ENCODE data around the gene TMC7. TPM values are rescaled to one million over a fixed set of nuclear protein-coding genes. Genes with fewer than 3 reads are reported as not detected.
"Not testable (repeated sequence)": the region's sequence is repeated elsewhere in the genome, so short reads cannot be mapped to it uniquely, and the experiment has no call there.

TMC7 gene
- total and polyA plus RNA-seq, 4 donors = 0.06 to 0.42 (median 0.09) TPM

DNA sequence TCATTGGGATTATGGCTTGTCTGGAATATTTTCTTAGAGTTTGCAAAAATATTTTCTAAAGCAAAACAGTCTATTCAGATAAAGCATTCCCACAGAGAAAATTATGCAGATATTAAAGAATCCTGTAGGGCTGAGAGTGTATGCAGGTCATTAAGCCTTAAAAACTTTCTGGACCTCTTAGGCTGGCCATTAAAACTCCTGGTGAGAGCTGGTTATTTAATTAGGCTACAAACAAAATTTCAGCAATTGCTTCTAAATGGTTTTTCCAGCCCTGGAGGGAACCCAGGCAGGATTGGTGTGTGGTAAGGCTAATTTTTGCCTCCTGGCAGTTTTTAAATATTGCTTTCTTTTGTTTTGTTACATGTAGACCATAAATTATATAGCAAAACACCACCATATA, 30.2 kb upstream of the TMC7 start:
- DNase-seq (ENCODE audit: low spot score) = no peak
- Histone ChIP-seq H3K9me3 (ENCODE audit: control insufficient read depth in 4 of 4, low read length in 3 of 4) (no peaks in the 10 kb centered on the region), H3K9ac (ENCODE audit: low read depth in 1 of 2, low read length in 2 of 2) (no peak overlapping the region), H3K4me3 (ENCODE audit: low read depth in 1 of 3, low read length in 3 of 3) (no peak overlapping the region), H3K27me3 (ENCODE audit: control insufficient read depth in 4 of 4, insufficient read depth in 4 of 4, low read length in 3 of 4) (no peaks in the 10 kb centered on the region), H3K27ac (ENCODE audit: low read depth in 1 of 2, low read length in 2 of 2) (no peak overlapping the region), H3K36me3 (ENCODE audit: control insufficient read depth in 4 of 4, insufficient read depth in 3 of 4, low read depth in 1 of 4, low read length in 3 of 4) (no peaks in the 10 kb centered on the region), H3K4me1 (ENCODE audit: control insufficient read depth in 4 of 4, insufficient read depth in 4 of 4, low read length in 3 of 4) (no peaks in the 10 kb centered on the region)
- TF ChIP-seq, protein P1, sequence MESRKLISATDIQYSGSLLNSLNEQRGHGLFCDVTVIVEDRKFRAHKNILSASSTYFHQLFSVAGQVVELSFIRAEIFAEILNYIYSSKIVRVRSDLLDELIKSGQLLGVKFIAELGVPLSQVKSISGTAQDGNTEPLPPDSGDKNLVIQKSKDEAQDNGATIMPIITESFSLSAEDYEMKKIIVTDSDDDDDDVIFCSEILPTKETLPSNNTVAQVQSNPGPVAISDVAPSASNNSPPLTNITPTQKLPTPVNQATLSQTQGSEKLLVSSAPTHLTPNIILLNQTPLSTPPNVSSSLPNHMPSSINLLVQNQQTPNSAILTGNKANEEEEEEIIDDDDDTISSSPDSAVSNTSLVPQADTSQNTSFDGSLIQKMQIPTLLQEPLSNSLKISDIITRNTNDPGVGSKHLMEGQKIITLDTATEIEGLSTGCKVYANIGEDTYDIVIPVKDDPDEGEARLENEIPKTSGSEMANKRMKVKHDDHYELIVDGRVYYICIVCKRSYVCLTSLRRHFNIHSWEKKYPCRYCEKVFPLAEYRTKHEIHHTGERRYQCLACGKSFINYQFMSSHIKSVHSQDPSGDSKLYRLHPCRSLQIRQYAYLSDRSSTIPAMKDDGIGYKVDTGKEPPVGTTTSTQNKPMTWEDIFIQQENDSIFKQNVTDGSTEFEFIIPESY (IDR thresholded peaks at IDR 0.05) = no peak
- no peak for TF ChIP-seq HNF4A (conservative IDR thresholded peaks at IDR 0.05)
- TF ChIP-seq, protein P2, sequence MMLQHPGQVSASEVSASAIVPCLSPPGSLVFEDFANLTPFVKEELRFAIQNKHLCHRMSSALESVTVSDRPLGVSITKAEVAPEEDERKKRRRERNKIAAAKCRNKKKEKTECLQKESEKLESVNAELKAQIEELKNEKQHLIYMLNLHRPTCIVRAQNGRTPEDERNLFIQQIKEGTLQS (IDR thresholded peaks at IDR 0.05) = no peak
- no peak for TF ChIP-seq EGR1 (IDR thresholded peaks at IDR 0.05; ENCODE audit: low read depth in 2 of 2)
- TF ChIP-seq SP1 (IDR thresholded peaks at IDR 0.05) = no peak
- no peak for TF ChIP-seq YY1 (IDR thresholded peaks at IDR 0.05)
- TF ChIP-seq JUND (IDR thresholded peaks at IDR 0.05) = no peak
- TF ChIP-seq TAF1 (conservative IDR thresholded peaks at IDR 0.05) = no peak
- no peak for TF ChIP-seq RXRA (IDR thresholded peaks at IDR 0.05)
- TF ChIP-seq FOXA2 (IDR thresholded peaks at IDR 0.05) = no peak
- TF ChIP-seq, protein P3, sequence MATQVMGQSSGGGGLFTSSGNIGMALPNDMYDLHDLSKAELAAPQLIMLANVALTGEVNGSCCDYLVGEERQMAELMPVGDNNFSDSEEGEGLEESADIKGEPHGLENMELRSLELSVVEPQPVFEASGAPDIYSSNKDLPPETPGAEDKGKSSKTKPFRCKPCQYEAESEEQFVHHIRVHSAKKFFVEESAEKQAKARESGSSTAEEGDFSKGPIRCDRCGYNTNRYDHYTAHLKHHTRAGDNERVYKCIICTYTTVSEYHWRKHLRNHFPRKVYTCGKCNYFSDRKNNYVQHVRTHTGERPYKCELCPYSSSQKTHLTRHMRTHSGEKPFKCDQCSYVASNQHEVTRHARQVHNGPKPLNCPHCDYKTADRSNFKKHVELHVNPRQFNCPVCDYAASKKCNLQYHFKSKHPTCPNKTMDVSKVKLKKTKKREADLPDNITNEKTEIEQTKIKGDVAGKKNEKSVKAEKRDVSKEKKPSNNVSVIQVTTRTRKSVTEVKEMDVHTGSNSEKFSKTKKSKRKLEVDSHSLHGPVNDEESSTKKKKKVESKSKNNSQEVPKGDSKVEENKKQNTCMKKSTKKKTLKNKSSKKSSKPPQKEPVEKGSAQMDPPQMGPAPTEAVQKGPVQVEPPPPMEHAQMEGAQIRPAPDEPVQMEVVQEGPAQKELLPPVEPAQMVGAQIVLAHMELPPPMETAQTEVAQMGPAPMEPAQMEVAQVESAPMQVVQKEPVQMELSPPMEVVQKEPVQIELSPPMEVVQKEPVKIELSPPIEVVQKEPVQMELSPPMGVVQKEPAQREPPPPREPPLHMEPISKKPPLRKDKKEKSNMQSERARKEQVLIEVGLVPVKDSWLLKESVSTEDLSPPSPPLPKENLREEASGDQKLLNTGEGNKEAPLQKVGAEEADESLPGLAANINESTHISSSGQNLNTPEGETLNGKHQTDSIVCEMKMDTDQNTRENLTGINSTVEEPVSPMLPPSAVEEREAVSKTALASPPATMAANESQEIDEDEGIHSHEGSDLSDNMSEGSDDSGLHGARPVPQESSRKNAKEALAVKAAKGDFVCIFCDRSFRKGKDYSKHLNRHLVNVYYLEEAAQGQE (IDR thresholded peaks at IDR 0.05) = no peak

DNA sequence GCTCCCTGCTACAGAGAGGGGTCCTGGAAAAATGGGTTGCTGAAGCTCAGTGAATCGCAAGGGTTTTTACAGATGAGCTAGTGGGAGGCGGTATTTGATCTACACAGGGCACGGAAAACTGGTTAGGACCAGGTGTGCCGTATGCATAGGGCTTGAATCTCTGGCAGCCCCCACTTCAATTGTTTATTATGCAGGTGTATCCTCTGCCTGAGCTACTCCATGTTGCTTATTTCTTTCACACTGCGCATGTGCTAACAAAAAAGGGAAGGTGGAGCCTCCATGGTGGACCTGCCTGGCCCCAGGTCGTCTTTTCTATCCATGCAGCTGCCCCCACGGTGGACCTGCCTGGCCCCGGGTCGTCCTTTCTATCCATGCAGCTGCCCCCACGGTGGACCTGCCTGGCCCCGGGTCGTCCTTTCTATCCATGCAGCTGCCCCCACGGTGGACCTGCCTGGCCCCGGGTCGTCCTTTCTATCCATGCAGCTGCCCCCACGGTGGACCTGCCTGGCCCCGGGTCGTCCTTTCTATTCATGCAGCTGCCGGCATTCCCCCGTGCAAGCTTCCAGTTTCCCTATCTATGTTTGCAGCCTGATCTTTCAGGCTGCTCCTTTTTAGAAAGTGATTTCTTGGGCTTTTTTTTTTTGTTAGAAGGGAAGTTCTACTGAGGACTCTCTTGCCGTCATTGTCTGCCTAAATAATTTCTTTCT, 27.7 kb upstream of the TMC7 start:
- H3K27ac ChIP-seq (ENCODE audit: low read depth in 1 of 2, low read length in 2 of 2); H3K9me3 ChIP-seq (ENCODE audit: control insufficient read depth in 4 of 4, low read length in 3 of 4); H3K9ac ChIP-seq (ENCODE audit: low read depth in 1 of 2, low read length in 2 of 2); DNase-seq (ENCODE audit: low spot score); H3K36me3 ChIP-seq (ENCODE audit: control insufficient read depth in 4 of 4, insufficient read depth in 3 of 4, low read depth in 1 of 4, low read length in 3 of 4); H3K27me3 ChIP-seq (ENCODE audit: control insufficient read depth in 4 of 4, insufficient read depth in 4 of 4, low read length in 3 of 4); H3K4me1 ChIP-seq (ENCODE audit: control insufficient read depth in 4 of 4, insufficient read depth in 4 of 4, low read length in 3 of 4); H3K4me3 ChIP-seq (ENCODE audit: low read depth in 1 of 3, low read length in 3 of 3): not testable (repeated sequence)
- 50% methylated on average over 18 of the region's 21 CpGs for WGBS

DNA sequence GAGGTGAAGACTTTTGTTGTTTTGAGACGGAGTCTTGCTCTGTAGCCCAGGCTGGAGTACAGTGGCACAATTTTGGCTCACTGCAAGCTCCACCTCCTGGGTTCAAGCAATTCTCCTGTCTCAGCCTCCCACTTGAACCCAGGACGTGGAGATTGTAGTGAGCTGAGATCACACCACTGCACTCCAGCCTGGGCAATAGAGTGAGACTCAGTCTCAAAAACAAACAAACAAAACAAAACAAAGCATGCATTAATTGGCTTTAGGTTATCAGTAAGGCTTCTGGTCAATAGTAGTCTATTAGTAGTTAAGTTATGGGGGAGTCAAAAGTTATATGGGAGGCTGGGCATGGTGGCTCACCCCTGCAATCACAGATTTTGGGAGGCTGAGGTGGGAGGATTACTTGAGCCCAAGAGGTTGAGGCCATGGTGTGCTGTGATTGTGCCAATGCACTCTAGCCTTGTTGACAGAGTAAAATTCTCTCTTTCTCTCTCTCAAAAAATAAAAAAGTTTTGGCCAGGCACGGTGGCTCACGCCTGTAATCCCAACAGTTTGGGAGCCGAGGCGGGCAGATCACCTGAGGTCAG, 27.0 kb upstream of the TMC7 start:
- not testable (repeated sequence) for H3K4me1 ChIP-seq (ENCODE audit: control insufficient read depth in 4 of 4, insufficient read depth in 4 of 4, low read length in 3 of 4); H3K36me3 ChIP-seq (ENCODE audit: control insufficient read depth in 4 of 4, insufficient read depth in 3 of 4, low read depth in 1 of 4, low read length in 3 of 4); H3K27ac ChIP-seq (ENCODE audit: low read depth in 1 of 2, low read length in 2 of 2); H3K4me3 ChIP-seq (ENCODE audit: low read depth in 1 of 3, low read length in 3 of 3); H3K9me3 ChIP-seq (ENCODE audit: control insufficient read depth in 4 of 4, low read length in 3 of 4); DNase-seq (ENCODE audit: low spot score); H3K27me3 ChIP-seq (ENCODE audit: control insufficient read depth in 4 of 4, insufficient read depth in 4 of 4, low read length in 3 of 4); H3K9ac ChIP-seq (ENCODE audit: low read depth in 1 of 2, low read length in 2 of 2)
- WGBS = 84% methylated on average over 6 of the region's 6 CpGs

Data from liver (tissue), 9 donors.